Dedifferentiated amniotic fluid mesenchymal stem cell (primary cell): ENCODE results near the gene LY86.

Experiments used
- DNase-seq: peaks from one replicate; pipeline ENCODE4 v3.0.0-alpha.2; 2016; ENCODE audit errors: extremely low spot score

The LY86 gene

GRCh38 chr6:6570929-6571671, 17.4 kb upstream of the LY86 start:
- DNase-seq: no peak

DNA sequence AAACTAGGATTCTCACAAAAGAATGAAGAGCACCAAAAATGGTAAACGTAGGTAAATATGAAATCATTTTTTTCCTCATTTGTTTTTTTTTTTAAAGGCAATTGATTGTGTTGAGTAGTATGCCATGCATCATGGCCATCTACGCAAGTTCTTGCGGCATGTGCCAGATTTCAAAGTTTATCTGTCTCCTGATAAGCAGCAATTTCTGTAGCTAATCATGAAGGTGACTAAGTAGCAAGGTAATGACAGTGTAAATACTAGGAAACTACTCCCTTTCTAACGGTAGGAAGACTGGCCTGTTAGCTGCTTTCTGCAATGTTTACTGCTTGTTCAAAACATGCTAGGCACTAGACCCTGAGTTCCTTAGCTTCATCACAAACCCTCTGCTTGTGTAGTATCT, 13.4 kb upstream of the LY86 start:
- DNase-seq: no peak

DNA sequence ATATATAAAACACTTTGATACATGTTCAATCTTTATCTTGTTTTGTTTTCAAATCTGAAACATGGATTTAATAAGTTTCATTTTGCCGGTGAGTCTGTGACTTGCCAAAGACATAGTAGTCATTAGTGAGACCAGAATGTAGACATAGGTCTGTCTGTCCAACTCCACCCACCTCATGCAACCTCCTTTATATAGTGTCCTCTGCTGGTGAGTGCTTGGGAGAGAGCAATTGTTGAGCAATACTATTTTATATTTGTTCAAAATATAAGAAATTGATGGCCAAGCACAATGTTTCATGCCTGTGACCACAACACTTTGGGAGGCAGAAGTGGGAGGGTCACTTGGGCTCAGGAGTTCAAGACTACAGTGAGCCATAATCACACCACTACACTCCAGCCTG, 10.8 kb upstream of the LY86 start:
- no peak for DNase-seq

DNA sequence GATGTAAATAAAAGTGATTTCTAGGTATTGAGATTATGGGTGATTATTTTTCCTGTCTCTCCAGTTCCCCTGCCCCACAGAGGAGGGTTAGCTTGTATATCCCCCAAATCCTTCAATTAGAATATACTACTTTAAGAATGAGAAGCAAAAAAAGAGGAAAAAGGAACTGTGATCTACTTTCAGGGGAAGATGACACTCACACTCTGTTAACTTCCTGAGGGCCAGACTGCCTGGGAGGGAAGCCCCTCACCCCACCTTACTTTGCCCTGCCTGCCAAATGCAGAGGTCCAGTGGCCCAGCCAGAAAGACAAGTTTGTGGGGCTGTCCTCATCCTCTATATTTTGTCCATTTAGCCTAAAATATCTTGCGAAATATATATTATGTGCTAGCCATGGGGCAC, 9.2 kb upstream of the LY86 start:
- DNase-seq: no peak

DNA sequence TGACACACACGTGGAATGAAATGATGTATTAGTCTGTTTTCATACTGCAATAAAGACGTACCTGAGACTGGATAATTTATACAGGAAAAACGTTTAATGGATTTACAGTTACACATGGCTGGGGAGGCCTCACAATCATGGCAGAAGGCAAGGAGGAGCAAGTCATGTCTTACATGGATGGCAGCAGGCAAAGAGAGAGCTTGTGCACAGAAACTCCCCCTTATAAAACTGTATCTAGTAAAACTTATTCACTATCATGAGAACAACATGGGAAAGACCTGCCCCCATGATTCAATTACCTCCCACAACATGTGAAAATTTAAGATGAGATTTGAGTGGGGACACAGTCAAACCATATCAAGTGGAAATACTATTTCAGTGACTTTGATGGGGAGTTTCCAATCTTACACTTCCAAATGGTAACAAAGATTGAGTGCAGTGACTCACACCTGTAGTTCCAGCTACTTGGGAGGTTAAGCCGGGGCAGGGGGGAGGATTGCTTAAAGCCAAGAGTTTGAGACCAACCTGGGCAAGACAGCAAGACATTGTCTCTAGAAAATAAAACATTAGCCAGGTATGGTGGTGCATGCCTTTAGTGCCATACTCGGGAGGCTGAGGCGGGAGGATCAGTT, 8.2 kb upstream of the LY86 start:
- no peak for DNase-seq

DNA sequence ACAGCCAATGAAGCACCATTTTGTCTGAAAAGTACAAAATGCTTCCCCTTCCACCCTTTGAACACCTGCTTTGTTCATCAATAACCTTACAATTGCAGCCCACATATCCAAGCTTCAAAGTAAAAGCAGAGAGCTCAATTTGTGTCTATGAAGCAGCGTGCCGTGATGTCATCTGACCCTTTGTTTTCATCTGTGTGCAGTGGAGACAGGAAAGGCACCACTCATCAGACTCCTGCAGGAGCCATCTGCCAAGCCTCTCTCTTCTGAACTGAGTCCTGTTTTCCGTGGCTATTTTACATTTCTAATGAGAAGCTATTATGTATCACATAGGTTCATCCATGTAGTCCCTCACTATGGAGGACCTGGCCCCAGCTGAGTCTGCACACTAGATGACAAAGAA, 7.5 kb upstream of the LY86 start:
- no peak for DNase-seq

DNA sequence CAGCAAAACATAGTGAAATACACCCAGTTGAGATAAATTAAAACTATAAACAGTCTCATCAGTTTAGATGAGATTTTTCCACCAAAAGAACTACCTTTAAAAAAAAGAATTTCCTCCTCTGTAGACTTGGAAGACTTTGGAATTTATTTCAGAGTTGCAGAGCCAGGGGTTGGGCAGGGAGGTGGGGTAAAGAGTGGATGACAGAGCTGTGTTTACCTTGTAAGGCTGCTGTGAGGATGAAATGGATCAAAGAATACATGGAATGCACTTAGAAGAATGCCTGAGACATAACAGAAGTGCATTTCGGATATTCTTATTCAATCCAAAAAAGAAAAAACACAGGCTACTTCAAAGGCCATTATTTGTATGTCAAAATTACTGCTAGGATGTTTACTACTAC, 6.4 kb upstream of the LY86 start:
- no peak for DNase-seq

- DNase-seq: no peak
Observed at GRCh38 chr6:6583836-6584235, 4.7 kb upstream of the LY86 start.

GRCh38 chr6:6584310-6585002, 4.1 kb upstream of the LY86 start:
- DNase-seq: no peak

DNA sequence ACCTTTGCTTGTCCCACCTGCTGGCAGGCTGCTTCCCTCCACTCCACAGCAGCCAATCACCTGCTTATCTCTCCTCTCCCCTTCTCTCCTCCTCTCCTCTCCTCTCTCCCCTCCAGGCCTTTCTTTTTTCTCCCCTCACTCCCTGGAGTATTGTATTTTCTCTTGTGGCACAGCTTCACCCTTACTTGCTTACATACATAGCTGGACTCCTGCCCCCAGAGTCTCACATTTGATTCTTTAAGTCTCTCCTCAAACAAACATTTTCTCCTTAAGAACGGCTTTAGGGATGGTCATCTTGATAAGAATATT, 3.6 kb upstream of the LY86 start:
- DNase-seq: no peak

DNA sequence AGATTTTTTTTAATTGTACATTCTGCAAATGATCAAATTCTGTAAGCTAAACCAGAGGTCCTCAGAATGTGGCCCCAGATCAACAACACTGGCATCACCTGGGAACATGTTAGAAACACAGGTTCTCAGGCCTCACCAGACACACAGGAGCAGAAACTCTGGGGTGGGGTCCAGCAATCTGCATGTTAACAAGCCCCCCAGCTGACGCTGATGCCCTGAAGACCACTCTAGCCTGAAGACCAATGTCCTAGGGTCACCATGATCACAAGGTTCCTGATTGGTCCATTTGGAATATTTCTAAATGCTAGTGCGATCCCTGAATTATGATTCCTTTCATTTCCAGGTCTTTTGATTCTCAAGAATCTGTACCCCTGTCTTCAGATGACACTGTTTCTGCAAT, 2.4 kb upstream of the LY86 start:
- no peak for DNase-seq

- DNase-seq: no peak
Observed at GRCh38 chr6:6586671-6587526, 1.6 kb upstream of the LY86 start.

DNA sequence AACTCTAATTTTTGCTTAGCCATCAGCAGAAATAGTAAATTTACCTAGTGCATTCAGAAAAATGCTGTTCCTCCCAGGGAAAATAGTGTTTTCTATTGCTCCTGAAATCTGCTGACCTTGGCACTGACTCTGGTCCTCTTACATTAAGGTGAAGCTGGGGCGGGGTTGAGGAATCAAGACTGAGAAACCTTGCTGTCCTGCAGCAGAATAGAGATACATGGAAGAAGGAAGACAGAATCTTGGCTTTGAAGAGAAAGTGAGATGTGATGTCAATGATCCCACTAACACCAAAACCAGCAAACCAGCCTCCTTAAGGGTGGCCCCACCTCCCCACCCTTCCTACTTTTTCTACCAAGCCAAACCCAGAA, 840 bp upstream of the LY86 start:
- DNase-seq: no peak

DNA sequence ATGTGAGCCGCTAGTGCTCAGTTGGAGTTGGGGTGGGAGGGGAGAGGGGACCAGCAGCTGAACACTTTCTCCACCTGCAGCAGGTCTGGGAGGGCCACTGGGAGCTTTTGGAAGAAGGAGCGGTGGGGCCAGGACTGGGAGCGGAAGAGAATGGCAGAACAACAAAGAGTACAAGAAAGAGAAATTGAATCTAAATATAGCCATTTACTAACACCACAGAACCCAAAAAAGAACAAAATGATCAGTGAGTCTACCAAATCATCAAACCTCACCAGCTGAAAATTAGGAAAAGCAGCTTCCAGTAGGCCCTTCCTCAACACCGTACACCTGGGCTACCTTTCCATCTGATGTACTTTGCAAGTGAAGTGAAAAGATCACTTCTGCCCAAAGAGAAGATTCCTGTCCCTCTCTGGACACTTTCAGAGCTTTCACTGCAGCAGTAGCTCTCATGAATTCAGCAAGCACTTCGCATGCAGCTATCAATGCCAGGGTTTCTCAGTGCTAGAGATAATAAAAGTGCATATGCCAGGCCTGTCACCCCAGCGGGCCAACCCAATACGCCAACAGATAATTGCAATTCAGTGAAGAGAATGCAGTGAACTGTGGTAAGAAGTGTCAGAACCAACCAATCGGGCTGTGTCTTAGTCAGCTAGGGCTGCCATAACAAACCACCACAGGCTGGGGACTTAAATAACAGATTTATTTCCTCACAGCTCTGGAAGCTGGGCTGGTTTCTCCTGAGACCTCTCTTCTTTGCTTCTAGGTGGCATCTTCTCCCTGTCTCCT, 597 bp downstream of the LY86 start:
- no peak for DNase-seq

DNA sequence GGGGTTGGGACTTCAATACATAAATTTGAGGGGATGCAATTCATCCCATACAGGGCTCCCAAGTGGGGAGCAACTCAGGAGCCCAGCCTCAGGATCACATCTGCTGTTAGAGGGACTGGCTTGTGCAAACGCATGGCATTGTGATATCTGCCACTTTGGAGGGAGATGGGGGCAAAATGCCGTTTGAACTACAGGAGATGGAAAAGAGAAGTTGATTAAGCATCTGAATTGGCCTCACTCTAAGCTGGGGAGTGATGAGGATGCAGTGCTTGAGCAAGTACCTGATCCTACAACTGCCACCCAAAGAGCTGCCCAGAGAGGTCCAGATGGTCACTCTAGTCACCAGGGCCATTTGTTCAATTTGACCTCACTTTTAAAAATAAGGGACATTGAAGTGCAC, 2.0 kb downstream of the LY86 start:
- no peak for DNase-seq

GRCh38 chr6:6591778-6592465, 3.4 kb downstream of the LY86 start:
- no peak for DNase-seq

GRCh38 chr6:6592826-6593475, 4.4 kb downstream of the LY86 start:
- DNase-seq: no peak

DNA sequence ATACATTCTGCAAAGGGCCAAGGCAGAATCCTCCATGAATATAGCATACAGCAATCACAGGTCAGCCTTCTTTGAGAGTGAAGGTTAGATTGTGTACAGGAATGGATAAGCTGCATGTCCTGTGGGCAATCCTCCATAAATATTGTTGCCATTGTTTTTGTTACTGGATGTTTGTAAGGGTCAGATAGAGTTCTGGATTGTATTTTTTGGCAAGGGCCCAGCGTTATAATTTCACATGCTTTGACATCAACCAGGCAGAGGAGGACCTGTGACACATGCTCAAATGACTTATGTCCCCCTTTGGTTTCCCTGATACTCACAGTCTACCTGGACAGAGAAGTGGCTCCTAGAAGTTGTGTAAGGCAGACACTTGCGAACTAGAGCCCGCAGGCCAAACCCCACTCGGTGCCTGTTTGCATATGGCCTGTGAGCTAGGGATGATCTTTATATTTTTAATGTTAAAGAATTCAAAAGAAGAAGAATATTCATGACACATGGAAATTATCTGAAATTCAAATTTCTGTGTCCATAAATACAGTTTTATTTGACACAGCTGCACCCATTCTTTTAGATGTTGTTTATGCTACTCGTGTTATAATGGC, 5.4 kb downstream of the LY86 start:
- no peak for DNase-seq

DNA sequence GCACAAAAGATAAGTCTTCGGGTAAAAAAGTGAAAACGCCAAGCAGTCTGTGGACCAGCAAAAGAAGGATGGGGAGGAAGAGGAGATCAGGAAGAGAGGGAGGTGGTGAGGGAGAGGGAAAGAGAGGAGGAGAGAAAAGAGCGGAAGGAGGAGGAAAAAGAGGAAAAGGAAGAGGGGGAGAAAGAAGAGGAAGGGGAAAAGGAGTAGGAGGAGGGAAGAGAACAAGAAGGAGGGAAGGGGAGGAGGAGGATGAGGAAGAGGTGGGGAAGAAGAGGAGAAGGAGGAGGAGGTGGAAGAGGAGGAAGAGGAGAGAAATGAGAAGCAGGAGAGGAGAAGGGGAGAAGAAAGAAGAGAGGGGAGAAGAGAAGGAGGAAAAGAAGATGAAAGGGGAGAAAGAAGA, 6.5 kb downstream of the LY86 start:
- no peak for DNase-seq

DNA sequence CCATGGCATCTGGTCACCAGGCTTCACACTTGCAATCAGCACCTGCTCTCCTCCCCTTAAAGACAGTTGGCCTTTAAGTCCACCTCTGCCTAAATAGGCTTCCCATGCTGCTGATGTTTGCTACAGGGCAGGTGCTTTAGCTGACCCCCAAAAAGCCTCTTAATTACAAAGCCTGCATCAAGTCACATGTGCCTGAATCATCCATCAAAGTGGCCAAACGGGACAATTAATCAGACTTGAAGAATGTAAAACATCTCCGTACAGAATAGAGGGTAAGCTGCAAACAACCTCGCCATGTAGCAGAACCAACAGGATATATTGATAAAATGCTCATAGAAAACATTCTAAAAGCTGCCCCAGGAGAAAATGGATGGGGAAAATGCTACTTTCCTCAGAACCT, 7.4 kb downstream of the LY86 start:
- DNase-seq: no peak
